Gastroesophageal sphincter (tissue), 3 donors: ENCODE results near the gene POP4.

Experiments
- POLR2A ChIP-seq, 2 donors: fragments of 450-650 bp; IDR thresholded peaks; one replicate each; pipeline ENCODE4 v1.6.1; 2017; ENCODE audit warnings: antibody characterized with exemption in 2 of 2, mild to moderate bottlenecking in 2 of 2, moderate library complexity in 1 of 2
- POLR2AphosphoS5 ChIP-seq: sonication (generic); formaldehyde crosslinking; IDR thresholded peaks from one replicate; pipeline ENCODE4 v1.6.1; 2017; ENCODE audit warnings: antibody characterized with exemption
- TF ChIP-seq, protein P1 (sequence below), 4 experiments: fragments of 200-600 bp in 2 of 4; fragments of 450-650 bp in 2 of 4; sonication (generic) in 1 of 4; IDR thresholded peaks; one replicate each; pipeline ENCODE4 v1.5.1; 2017 to 2019; ENCODE audit warnings: antibody characterized with exemption in 4 of 4, mild to moderate bottlenecking in 2 of 4, moderate library complexity in 2 of 4

DNA sequence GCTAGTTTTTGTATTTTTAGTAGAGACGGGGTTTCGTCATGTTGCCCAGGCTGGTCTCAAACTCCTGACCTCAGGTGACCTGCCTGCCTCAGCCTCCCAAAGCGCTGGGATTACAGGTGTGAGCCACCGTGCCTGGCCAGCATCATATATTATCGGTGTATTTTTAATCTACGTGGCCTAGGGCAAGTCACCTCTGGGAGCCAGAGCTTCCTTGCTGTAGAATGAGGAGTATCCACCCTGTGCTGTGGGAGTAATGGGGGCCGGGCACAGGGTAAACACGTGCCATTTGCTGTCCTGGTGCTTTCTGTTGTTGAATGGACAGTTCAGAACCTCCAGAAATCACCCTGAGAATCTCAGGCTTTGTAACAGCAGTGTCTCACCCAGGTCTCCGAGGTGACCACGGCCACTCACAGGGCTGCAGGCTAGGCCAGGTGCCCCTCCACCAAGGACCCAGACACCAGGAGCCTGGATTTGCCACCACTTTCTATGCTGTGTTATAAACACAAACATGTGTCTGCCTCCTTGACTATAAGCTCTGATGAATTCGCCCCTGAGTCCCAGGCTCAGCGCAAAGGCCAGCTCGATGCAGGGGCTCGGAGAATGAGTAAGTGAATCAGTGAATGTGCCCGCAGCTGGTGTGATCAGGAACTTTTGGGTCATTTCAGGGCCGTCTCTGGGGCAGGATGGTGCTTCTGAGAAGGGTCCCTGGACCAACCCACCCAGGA, 22.7 kb downstream of the POP4 start:
- TF ChIP-seq, protein P1, sequence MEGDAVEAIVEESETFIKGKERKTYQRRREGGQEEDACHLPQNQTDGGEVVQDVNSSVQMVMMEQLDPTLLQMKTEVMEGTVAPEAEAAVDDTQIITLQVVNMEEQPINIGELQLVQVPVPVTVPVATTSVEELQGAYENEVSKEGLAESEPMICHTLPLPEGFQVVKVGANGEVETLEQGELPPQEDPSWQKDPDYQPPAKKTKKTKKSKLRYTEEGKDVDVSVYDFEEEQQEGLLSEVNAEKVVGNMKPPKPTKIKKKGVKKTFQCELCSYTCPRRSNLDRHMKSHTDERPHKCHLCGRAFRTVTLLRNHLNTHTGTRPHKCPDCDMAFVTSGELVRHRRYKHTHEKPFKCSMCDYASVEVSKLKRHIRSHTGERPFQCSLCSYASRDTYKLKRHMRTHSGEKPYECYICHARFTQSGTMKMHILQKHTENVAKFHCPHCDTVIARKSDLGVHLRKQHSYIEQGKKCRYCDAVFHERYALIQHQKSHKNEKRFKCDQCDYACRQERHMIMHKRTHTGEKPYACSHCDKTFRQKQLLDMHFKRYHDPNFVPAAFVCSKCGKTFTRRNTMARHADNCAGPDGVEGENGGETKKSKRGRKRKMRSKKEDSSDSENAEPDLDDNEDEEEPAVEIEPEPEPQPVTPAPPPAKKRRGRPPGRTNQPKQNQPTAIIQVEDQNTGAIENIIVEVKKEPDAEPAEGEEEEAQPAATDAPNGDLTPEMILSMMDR (IDR thresholded peaks at IDR 0.05): no peak
- TF ChIP-seq POLR2AphosphoS5: no peak
- TF ChIP-seq POLR2A (IDR thresholded peaks at IDR 0.05): no peak
